Progenitor cell of endocrine pancreas (in vitro differentiated cells): ENCODE results near the gene P4HA2. TPM values are rescaled to one million over a fixed set of nuclear protein-coding genes. Genes with fewer than 3 reads are reported as not detected.

ENCODE experiments used
- DNase-seq: peaks from one replicate; pipeline ENCODE4 v3.0.0; 2021; ENCODE audit warnings: low spot score; ENCODE audit not compliant: unreplicated experiment
- H3K27ac Mint-ChIP-seq: 2 replicates; pipeline ENCODE4 v1.8.0; 2021; ENCODE audit warnings: mild to moderate bottlenecking, moderate library complexity, mixed read lengths
- H3K27me3 Mint-ChIP-seq: 2 replicates; pipeline ENCODE4 v1.8.0; 2021; ENCODE audit warnings: mixed read lengths
- H3K36me3 Mint-ChIP-seq: 2 replicates; pipeline ENCODE4 v1.8.0; 2022; ENCODE audit warnings: mixed read lengths; ENCODE audit not compliant: insufficient read depth
- H3K4me1 Mint-ChIP-seq: 2 replicates; pipeline ENCODE4 v1.8.0; 2021; ENCODE audit warnings: low read depth, mixed read lengths
- H3K4me3 Mint-ChIP-seq: 2 replicates; pipeline ENCODE4 v1.8.0; 2021; ENCODE audit warnings: low read depth, mild to moderate bottlenecking, moderate library complexity, mixed read lengths
- H3K9me3 Mint-ChIP-seq: 2 replicates; pipeline ENCODE4 v1.8.0; 2021; ENCODE audit warnings: low read depth, mixed read lengths
- CTCF ChIP-seq: fragments of 200-600 bp; sonication (generic); IDR thresholded peaks from one replicate; pipeline ENCODE4 v1.5.0; 2021; ENCODE audit warnings: antibody characterized with exemption, mild to moderate bottlenecking; ENCODE audit not compliant: unreplicated experiment
- total RNA-seq: library from RNA; stranded (reverse); gene quantifications from 2 replicates; pipeline ENCODE4 v1.2.1, GENCODE V29; 2021

P4HA2 gene
- total RNA-seq, 1 donor from 2014 or later = 18.5 TPM

- no peak overlapping the region for H3K4me3 Mint-ChIP-seq
- H3K4me1 Mint-ChIP-seq = peaks cover 9% of the 10 kb centered on the region
- H3K36me3 Mint-ChIP-seq = no peaks in the 10 kb centered on the region
- no peaks in the 10 kb centered on the region for H3K9me3 Mint-ChIP-seq
- no peak overlapping the region for H3K27ac Mint-ChIP-seq
- DNase-seq = no peak
- peaks cover 2% of the 10 kb centered on the region for H3K27me3 Mint-ChIP-seq
- TF ChIP-seq CTCF = no peak
Measured at GRCh38 chr5:132250547-132250946, 22.9 kb upstream of the P4HA2 start.

GRCh38 chr5:132246806-132247205, 19.2 kb upstream of the P4HA2 start:
- no peak for TF ChIP-seq CTCF
- no peaks in the 10 kb centered on the region for H3K27me3 Mint-ChIP-seq
- peaks cover 17% of the 10 kb centered on the region for H3K9me3 Mint-ChIP-seq
- no peaks in the 10 kb centered on the region for H3K4me1 Mint-ChIP-seq
- no peak for DNase-seq
- H3K4me3 Mint-ChIP-seq = no peak overlapping the region
- no peak overlapping the region for H3K27ac Mint-ChIP-seq
- peaks cover 3% of the 10 kb centered on the region for H3K36me3 Mint-ChIP-seq

GRCh38 chr5:132245593-132245992, 17.9 kb upstream of the P4HA2 start:
- H3K9me3 Mint-ChIP-seq = peaks cover 17% of the 10 kb centered on the region
- no peak overlapping the region for H3K4me3 Mint-ChIP-seq
- TF ChIP-seq CTCF = no peak
- no peaks in the 10 kb centered on the region for H3K4me1 Mint-ChIP-seq
- no peak overlapping the region for H3K27ac Mint-ChIP-seq
- no peak for DNase-seq
- H3K27me3 Mint-ChIP-seq = no peaks in the 10 kb centered on the region
- H3K36me3 Mint-ChIP-seq = peaks cover 3% of the 10 kb centered on the region

- Mint-ChIP-seq H3K36me3 (peaks cover 3% of the 10 kb centered on the region), H3K27ac (no peak overlapping the region)
Measured at GRCh38 chr5:132243366-132243977, 15.8 kb upstream of the P4HA2 start.

GRCh38 chr5:132239776-132240175, 12.1 kb upstream of the P4HA2 start:
- no peak overlapping the region for H3K27ac Mint-ChIP-seq
- H3K9me3 Mint-ChIP-seq = peaks cover 17% of the 10 kb centered on the region
- H3K27me3 Mint-ChIP-seq = no peaks in the 10 kb centered on the region
- H3K36me3 Mint-ChIP-seq = peaks cover 3% of the 10 kb centered on the region
- TF ChIP-seq CTCF = no peak
- no peak for DNase-seq
- H3K4me3 Mint-ChIP-seq = no peak overlapping the region
- H3K4me1 Mint-ChIP-seq = no peaks in the 10 kb centered on the region

More at GRCh38 chr5:132243366-132243977, 15.8 kb upstream of the P4HA2 start:
- no peak for DNase-seq
- no peak for TF ChIP-seq CTCF
- peaks cover 17% of the 10 kb centered on the region for H3K9me3 Mint-ChIP-seq
- H3K27me3 Mint-ChIP-seq = no peaks in the 10 kb centered on the region
- H3K4me3 Mint-ChIP-seq = no peak overlapping the region
- no peaks in the 10 kb centered on the region for H3K4me1 Mint-ChIP-seq
